LHCN-M2 (cell line): Measurements from ENCODE around the gene SMIM11. TPM values are rescaled to one million over a fixed set of nuclear protein-coding genes. Genes with fewer than 3 reads are reported as not detected.
"Not testable (repeated sequence)": the region's sequence is repeated elsewhere in the genome, so short reads cannot be mapped to it uniquely, and the experiment has no call there.

Experiments used
- DNase-seq: peaks from one replicate; pipeline ENCODE4 v3.0.0-alpha.2; 2012; ENCODE audit warnings: low read depth
- total RNA-seq: library from RNA; depleted of rRNA; stranded (reverse); fragments of >200 nt; gene quantifications from 2 replicates; pipeline ENCODE4 v1.2.3, GENCODE V29; 2014; rRNA removed

The SMIM11 gene
- total RNA-seq, 1 experiment from 2014 or later = 3.7 TPM

DNA sequence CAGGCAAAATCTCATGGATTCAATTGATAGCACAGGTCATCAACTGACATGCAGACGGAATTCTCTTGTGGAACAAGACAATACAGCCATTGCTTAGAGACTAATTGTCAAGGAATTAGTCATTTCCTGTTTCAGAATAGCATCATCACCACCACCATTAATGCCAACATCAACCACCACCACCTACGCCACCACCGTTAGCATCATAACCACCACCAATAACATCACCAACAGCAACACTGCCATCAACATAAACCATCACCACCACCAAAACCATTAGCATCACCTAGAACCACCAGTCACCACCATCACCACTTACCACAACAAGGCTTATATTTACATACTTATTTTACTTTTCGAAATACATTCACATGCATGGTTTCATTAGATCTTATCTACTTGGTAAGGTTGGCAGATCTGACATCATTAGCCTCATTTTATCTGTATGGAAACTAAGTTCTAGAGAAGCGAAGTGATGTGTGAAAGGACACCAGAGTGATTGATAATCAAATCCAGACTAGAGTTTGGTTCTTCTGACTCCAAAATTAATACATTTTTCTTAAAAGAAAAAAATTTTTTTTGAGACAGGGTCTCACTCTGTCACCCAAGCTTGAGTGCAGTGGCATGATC, 42.3 kb downstream of the SMIM11 start:
- DNase-seq = not testable (repeated sequence)

DNA sequence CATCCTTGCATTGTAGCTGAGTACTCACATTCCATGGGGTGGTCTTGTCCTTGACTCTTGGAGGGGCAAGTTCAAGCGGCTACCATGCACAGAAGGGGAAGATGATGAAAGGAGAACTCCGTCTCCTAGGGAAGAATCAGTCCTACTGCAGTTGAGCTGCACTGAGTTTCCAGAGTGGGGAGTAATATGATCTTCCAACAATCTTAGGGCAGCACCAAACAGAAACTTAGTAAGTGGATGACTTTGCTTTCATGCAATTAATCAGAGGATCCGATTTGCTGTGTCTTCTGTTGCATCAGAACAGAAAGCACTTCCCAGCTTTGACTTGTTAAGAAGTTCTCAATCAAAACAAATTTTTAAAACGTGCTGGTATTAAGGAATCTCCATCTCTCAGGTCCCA, 48.5 kb downstream of the SMIM11 start, which contains the start of gene SMIM34:
Gene SMIM34 (minus strand): TSS at position 147 of the 400 bp plus-strand sequence. CDS start 112 bp downstream, at position 35.
- DNase-seq = not testable (repeated sequence)

DNA sequence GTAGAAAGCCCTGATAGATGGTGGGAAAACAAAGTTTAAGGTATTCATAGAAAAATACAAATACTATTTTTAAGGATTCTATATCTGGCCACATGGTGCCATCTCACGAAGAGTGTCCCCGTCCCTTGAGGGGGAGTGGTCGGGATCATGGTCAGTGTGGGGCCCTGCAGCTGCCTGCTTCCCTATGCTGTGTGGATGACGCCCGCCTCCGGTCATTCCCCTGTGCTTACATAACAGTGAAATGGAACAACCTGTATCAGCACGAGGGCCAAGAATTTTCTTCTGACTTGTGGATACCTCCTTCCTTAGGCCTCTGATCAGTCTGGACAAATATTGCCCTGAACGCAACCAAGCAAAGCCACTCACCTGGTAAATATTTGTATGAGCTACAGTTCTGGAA, 52.0 kb downstream of the SMIM11 start:
- DNase-seq = not testable (repeated sequence)

DNA sequence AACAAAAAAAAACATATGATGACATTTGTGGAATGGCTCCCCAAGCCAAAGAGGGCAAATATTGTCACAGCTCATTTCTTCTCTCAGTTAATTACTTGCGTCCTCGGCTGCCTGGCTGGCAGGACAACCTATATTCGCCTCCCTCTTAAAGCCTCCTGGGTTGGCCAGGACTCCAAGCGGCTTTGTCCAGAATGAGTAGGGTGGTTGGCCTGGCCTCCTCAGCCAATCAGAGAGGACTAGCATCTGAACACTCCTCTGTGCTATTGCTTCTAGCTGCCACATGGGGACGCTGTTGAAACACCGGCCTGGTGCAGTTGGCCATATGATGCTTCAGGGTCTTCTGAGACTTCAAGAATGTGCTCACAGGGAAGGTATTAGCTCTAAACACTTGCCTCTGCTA, 53.1 kb downstream of the SMIM11 start:
- DNase-seq = not testable (repeated sequence)

DNA sequence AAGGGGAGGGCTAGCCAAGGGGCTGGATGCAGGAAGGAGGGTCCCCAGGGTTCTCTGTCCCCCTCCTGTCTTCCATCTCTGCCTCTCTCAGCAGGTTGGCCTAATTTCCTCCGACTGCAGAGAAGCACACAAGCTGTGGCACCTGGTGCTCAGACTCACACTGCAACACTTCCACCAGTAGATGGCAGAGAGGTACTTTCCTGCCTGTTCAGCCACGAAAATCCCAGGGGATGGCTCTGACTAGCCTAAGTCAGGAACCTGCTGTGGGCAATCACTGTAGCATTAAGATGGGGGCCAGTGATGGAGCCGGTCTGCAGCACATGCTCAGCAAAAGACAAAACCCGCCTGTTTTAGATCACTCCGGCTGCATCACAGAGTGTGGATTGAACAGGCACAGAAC, 54.4 kb downstream of the SMIM11 start:
- not testable (repeated sequence) for DNase-seq

Other genes starting within 250 kb of the SMIM11 start
- not detected in 2 replicates for gene KCNE2, start 11.5 kb upstream of the SMIM11 start, total RNA-seq
- not detected in 2 replicates for gene SMIM34, start 48.4 kb downstream of the SMIM11 start, total RNA-seq
- not detected in 2 replicates for gene KCNE1, start 136.7 kb downstream of the SMIM11 start, total RNA-seq
- 28.4 and 29.3 TPM in 2 replicates for gene RCAN1, start 239.6 kb downstream of the SMIM11 start, total RNA-seq